Measurements from ENCODE around the gene DAO.
A peak's percentile ranks its signal among the peaks of the same experiment; 100 is the strongest.
"Not testable (repeated sequence)": the region's sequence is repeated elsewhere in the genome, so short reads cannot be mapped to it uniquely, and the experiment has no call there.

Gene DAO

DNA sequence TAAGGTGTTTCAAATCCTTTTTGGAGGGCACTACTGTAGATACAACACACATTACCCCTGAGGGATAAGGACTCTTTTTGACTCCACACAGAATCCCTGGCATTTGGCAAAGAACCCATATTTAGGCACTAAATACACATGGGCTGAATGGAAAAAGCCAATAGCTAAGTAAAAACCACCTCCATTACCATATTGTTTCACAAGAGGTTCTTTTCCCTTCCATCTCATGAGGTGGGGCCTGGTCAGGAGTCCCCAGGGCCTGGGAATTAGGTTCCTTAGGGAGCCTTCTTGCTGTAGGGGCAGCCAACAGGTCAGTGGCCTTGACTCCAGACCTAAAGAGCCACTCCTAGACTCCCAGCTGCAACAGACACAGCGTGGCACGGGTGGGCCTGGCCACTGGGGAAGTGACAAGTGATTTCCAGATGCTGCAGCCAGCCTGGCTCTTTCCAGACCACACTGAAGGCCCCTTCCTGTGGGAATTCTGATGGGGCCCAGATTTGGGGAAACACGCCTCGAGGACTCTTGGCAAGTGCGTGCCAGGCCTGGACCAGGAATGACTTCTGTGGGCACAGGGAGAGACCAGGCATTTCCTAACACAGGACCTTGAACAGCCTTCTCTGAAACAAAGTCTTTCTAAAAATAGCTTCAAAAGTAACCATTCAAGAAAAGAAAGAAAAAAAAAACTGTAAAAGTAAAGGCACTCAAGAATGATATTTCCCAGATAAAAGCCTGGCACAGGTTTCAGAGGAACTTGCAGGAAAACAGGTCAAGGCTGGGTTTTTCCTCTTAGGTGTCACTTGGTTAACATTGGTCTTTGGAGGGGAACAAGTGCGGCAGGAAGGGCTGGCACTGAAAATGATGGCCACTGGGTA is 40.6 kb upstream of the DAO start:
- Histone ChIP-seq H3K4me3 (ENCODE audit: low read depth in 1 of 2, low read length in 2 of 2) (peak overlapping the region in 1 of 2 donors; percentile 16), H3K4me1 (ENCODE audit: control insufficient read depth in 1 of 2, insufficient read depth in 2 of 2, low read length in 2 of 2) (peaks cover 9 to 27% of the 10 kb centered on the region in 2 donors), H3K27ac (ENCODE audit: low read length) (peak overlapping the region; percentile 52), H3K36me3 (ENCODE audit: control insufficient read depth in 1 of 2, insufficient read depth in 2 of 2, low read length in 2 of 2) (peaks cover 13 to 14% of the 10 kb centered on the region in 2 donors), H3K27me3 (ENCODE audit: low read depth, low read length) (no peaks in the 10 kb centered on the region), H3K9me3 (ENCODE audit: control insufficient read depth in 1 of 2, low read length in 2 of 2) (no peaks in the 10 kb centered on the region)

DNA sequence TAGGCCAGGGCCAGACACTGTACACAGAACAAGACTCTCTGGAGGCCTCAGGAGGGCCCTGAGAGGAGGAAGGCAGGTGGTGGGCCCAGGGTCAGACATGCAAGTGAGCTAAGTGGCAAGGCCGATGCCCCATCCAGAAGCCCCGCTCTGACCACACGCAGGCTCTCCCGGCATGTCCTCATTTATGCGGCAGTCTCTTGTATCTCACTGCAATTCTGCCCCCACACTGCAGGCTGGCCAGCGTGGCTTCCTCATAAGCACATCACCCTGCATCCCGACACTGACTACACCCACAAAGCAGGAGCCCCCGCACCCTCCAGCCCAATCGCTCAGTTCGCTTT is 40.0 kb upstream of the DAO start:
- no peak overlapping the region for H3K4me3 ChIP-seq (ENCODE audit: low read depth in 1 of 2, low read length in 2 of 2)
- peaks cover 9 to 27% of the 10 kb centered on the region in 2 donors for H3K4me1 ChIP-seq (ENCODE audit: control insufficient read depth in 1 of 2, insufficient read depth in 2 of 2, low read length in 2 of 2)
- H3K36me3 ChIP-seq (ENCODE audit: control insufficient read depth in 1 of 2, insufficient read depth in 2 of 2, low read length in 2 of 2) = peaks cover 11 to 14% of the 10 kb centered on the region in 2 donors
- peak overlapping the region; percentile 52 for H3K27ac ChIP-seq (ENCODE audit: low read length)
- H3K9me3 ChIP-seq (ENCODE audit: control insufficient read depth in 1 of 2, low read length in 2 of 2) = no peaks in the 10 kb centered on the region
- H3K27me3 ChIP-seq (ENCODE audit: low read depth, low read length) = no peaks in the 10 kb centered on the region

DNA sequence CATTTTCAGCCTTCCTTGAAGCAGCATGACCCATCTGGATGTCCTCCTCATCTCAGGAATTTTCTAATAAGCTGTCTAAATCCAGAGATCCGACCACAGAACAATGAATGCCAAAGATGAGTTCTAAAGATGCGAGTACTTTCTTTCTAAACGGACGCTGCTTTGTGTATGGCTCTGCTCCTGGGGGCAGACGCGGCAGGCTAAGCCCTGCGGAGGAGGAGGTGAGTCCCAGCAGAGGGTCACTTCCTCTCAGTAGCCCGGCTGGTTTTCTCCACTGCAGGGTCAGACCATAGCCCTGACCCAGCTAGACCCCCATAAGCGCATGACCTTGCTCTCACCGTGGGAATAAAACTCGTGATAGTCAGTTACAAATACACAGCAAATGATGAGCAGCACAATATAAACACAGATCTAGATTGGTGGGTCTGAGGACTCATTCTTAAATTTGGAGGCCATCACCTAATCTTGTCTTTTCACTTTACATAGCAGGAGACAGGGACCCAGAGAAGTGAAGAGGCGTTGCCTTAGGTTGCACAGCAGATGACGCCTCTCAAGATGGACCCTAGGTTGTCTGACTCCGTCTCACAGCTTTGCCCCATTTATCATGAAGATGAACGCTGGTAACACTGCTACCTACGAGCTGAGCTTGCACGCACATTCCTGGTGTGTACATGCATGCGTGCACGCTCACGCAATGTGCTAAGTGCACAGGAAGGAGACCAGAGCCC is 39.1 kb upstream of the DAO start:
- H3K9me3 ChIP-seq (ENCODE audit: control insufficient read depth in 1 of 2, low read length in 2 of 2) = no peaks in the 10 kb centered on the region
- peaks cover 8 to 9% of the 10 kb centered on the region in 2 donors for H3K36me3 ChIP-seq (ENCODE audit: control insufficient read depth in 1 of 2, insufficient read depth in 2 of 2, low read length in 2 of 2)
- H3K27me3 ChIP-seq (ENCODE audit: low read depth, low read length) = no peaks in the 10 kb centered on the region
- H3K27ac ChIP-seq (ENCODE audit: low read length) = no peak overlapping the region
- no peak overlapping the region for H3K4me3 ChIP-seq (ENCODE audit: low read depth in 1 of 2, low read length in 2 of 2)
- peaks cover 9 to 30% of the 10 kb centered on the region in 2 donors for H3K4me1 ChIP-seq (ENCODE audit: control insufficient read depth in 1 of 2, insufficient read depth in 2 of 2, low read length in 2 of 2)

DNA sequence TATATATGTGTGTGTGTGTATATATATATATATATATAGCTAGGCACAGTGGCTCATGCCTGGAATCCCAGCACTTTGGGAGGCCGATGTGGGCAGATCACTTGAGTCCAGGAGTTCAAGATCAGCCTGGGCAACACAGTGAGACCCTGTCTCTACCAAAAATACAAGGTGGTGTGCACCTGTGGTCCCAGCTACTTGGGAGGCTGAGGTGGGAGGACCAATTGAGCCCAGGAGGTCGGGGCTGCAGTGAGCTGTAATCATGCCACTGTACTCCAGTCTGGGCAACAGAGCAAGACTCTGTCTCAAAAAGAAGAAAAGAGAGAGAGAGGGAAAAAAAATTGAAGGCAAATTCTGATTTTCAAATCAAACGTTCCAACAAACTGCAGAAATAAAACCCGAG is 38.1 kb upstream of the DAO start:
- H3K9me3 ChIP-seq (ENCODE audit: control insufficient read depth in 1 of 2, low read length in 2 of 2); H3K27ac ChIP-seq (ENCODE audit: low read length): not testable (repeated sequence)
- H3K4me1 ChIP-seq (ENCODE audit: control insufficient read depth in 1 of 2, insufficient read depth in 2 of 2, low read length in 2 of 2) = peaks cover 9 to 40% of the 10 kb centered on the region in 2 donors

DNA sequence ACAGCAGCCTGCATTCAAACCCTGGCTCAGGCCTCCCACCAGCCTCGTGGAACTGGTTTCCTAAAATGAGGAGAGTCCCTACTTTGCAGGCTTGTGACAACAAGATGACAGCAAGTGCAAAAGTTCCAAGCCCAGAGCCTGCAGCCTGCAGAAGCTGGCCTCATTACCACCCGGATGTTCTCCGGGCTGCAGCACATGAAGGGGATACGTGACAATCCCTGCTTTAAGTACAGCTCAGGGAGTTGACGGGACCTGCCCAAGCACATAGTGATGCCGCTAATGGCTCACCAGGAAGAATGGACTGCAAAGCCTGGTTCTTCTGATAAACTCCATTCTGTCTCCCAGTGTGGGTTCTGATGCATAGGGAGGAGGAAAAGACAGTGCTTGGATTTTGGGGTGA is 37.5 kb upstream of the DAO start:
- Histone ChIP-seq H3K9me3 (ENCODE audit: control insufficient read depth in 1 of 2, low read length in 2 of 2) (no peaks in the 10 kb centered on the region), H3K4me1 (ENCODE audit: control insufficient read depth in 1 of 2, insufficient read depth in 2 of 2, low read length in 2 of 2) (peaks cover 9 to 46% of the 10 kb centered on the region in 2 donors), H3K27me3 (ENCODE audit: low read depth, low read length) (no peaks in the 10 kb centered on the region), H3K36me3 (ENCODE audit: control insufficient read depth in 1 of 2, insufficient read depth in 2 of 2, low read length in 2 of 2) (peaks cover 10 to 14% of the 10 kb centered on the region in 2 donors), H3K27ac (ENCODE audit: low read length) (no peak overlapping the region), H3K4me3 (ENCODE audit: low read depth in 1 of 2, low read length in 2 of 2) (no peak overlapping the region)

More for the DNA sequence above, 38.1 kb upstream of the DAO start:
- H3K4me3 ChIP-seq (ENCODE audit: low read depth in 1 of 2, low read length in 2 of 2); H3K27me3 ChIP-seq (ENCODE audit: low read depth, low read length): not testable (repeated sequence)
- H3K36me3 ChIP-seq (ENCODE audit: control insufficient read depth in 1 of 2, insufficient read depth in 2 of 2, low read length in 2 of 2) = peaks cover 8 to 14% of the 10 kb centered on the region in 2 donors

DNA sequence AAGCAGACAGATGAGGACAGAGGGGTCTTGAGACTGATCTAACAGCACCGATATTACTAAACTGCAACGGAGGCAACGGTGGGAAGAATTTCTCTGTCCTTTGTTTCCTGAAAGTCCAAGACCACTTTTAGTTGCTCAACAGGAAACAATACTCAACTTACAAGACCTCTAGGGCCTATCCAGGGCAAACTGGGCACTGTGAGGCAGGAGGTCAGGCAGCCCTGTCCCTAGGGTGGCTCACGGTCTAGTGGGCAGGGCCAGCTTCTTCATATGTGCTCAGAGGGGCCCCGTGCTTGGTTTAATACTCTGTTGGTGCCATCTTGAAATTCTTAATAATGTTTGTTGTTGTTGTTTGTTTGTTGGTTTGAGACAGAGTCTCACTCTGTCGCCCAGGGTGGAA is 36.7 kb upstream of the DAO start:
- Histone ChIP-seq H3K27ac (ENCODE audit: low read length) (no peak overlapping the region), H3K4me1 (ENCODE audit: control insufficient read depth in 1 of 2, insufficient read depth in 2 of 2, low read length in 2 of 2) (peaks cover 9 to 45% of the 10 kb centered on the region in 2 donors), H3K36me3 (ENCODE audit: control insufficient read depth in 1 of 2, insufficient read depth in 2 of 2, low read length in 2 of 2) (peaks cover 18 to 21% of the 10 kb centered on the region in 2 donors), H3K27me3 (ENCODE audit: low read depth, low read length) (no peaks in the 10 kb centered on the region), H3K9me3 (ENCODE audit: control insufficient read depth in 1 of 2, low read length in 2 of 2) (no peaks in the 10 kb centered on the region), H3K4me3 (ENCODE audit: low read depth in 1 of 2, low read length in 2 of 2) (no peak overlapping the region)

DNA sequence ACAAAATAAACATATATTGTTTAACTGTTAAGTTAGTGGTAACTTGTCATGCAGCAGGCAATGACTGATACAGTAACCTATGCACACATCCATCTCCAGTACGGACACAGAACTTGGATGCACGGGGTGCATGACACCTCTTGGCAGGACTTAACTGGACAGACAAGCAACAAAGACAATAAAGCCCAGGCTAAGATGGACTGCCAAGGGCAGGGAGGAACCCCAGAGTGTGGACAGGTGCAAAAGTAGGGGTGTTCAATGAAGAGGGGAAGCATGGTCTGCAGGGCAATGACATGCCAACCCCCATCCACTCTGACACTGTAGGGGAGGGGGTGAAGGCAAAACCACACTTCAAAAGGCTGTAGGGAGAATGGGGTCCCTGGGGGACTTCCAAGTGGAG is 34.2 kb upstream of the DAO start:
- no peaks in the 10 kb centered on the region for H3K27me3 ChIP-seq (ENCODE audit: low read depth, low read length)
- H3K9me3 ChIP-seq (ENCODE audit: control insufficient read depth in 1 of 2, low read length in 2 of 2) = no peaks in the 10 kb centered on the region
- H3K4me3 ChIP-seq (ENCODE audit: low read depth in 1 of 2, low read length in 2 of 2) = no peak overlapping the region
- H3K4me1 ChIP-seq (ENCODE audit: control insufficient read depth in 1 of 2, insufficient read depth in 2 of 2, low read length in 2 of 2) = peaks cover 0 to 24% of the 10 kb centered on the region in 2 donors
- peaks cover 16 to 30% of the 10 kb centered on the region in 2 donors for H3K36me3 ChIP-seq (ENCODE audit: control insufficient read depth in 1 of 2, insufficient read depth in 2 of 2, low read length in 2 of 2)
- H3K27ac ChIP-seq (ENCODE audit: low read length) = no peak overlapping the region

DNA sequence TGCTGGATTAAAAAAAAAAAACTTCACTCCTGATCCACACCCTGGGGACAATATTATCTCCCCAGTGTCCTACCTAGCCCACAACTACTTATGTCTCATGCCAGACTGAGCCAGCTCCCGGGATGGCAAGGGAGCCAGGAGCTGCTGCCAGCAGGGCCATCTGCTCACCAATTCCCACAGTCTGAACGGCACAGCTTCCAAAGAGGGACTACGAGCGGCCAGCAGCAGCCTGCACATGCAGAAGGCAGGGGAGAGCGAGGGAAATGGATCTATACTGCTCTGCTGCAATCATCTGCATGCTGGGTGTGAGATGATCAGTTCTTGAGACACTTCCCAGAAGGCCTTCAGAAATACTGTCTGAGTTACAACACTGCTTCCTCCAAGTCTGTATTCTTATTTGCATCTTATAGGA is 33.6 kb upstream of the DAO start:
- Histone ChIP-seq H3K4me3 (ENCODE audit: low read depth in 1 of 2, low read length in 2 of 2) (no peak overlapping the region), H3K4me1 (ENCODE audit: control insufficient read depth in 1 of 2, insufficient read depth in 2 of 2, low read length in 2 of 2) (peaks cover 0 to 24% of the 10 kb centered on the region in 2 donors)

DNA sequence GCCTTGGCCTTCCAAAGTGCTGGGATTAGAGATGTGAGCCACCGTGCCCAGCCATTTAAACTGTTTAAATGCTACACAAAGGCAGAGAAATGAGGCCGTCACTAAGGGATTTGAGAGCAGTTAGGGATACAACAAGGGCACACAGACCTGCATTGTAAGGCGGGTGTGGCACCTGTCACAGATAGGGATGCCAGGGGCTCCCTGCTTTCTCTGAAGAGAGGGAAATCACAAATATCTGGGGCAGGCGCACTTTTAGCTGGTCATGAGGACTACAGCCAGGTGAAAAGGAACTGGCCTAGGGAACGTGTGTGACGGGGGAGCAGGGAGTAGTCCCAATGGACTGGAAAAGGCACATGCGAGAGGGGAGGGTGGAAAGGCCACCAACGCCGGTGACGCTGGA is 32.2 kb upstream of the DAO start:
- no peak overlapping the region for H3K4me3 ChIP-seq (ENCODE audit: low read depth in 1 of 2, low read length in 2 of 2)
- no peaks in the 10 kb centered on the region for H3K9me3 ChIP-seq (ENCODE audit: control insufficient read depth in 1 of 2, low read length in 2 of 2)
- H3K27ac ChIP-seq (ENCODE audit: low read length) = no peak overlapping the region
- H3K36me3 ChIP-seq (ENCODE audit: control insufficient read depth in 1 of 2, insufficient read depth in 2 of 2, low read length in 2 of 2) = peaks cover 20 to 30% of the 10 kb centered on the region in 2 donors
- H3K27me3 ChIP-seq (ENCODE audit: low read depth, low read length) = no peaks in the 10 kb centered on the region
- H3K4me1 ChIP-seq (ENCODE audit: control insufficient read depth in 1 of 2, insufficient read depth in 2 of 2, low read length in 2 of 2) = peaks cover 0 to 26% of the 10 kb centered on the region in 2 donors

More for the DNA sequence above, 33.6 kb upstream of the DAO start:
- H3K9me3 ChIP-seq (ENCODE audit: control insufficient read depth in 1 of 2, low read length in 2 of 2) = no peaks in the 10 kb centered on the region
- peaks cover 16 to 30% of the 10 kb centered on the region in 2 donors for H3K36me3 ChIP-seq (ENCODE audit: control insufficient read depth in 1 of 2, insufficient read depth in 2 of 2, low read length in 2 of 2)
- no peaks in the 10 kb centered on the region for H3K27me3 ChIP-seq (ENCODE audit: low read depth, low read length)
- no peak overlapping the region for H3K27ac ChIP-seq (ENCODE audit: low read length)

DNA sequence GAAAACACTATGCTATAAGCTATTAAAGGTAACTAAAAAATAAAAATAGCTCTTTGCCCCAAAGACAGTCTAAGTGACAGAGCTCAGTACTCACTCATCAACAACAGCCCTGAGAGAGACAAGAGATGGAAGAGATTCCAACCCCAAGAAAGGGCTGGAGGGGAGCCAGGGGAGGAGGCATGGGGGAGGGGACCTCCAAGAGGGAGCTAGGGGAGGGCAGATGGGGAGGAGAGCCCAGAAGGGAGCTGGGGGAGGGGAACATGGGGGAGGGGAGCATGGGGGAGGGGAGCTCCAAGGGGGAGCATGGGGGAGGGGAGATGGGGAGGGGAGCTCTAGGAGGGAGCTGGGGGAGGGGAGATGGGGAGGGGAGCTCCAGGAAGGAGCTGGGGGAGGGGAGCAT is 30.2 kb upstream of the DAO start:
- Histone ChIP-seq H3K4me1 (ENCODE audit: control insufficient read depth in 1 of 2, insufficient read depth in 2 of 2, low read length in 2 of 2) (peaks cover 3 to 28% of the 10 kb centered on the region in 2 donors), H3K27ac (ENCODE audit: low read length) (no peak overlapping the region), H3K9me3 (ENCODE audit: control insufficient read depth in 1 of 2, low read length in 2 of 2) (no peaks in the 10 kb centered on the region), H3K27me3 (ENCODE audit: low read depth, low read length) (no peaks in the 10 kb centered on the region), H3K36me3 (ENCODE audit: control insufficient read depth in 1 of 2, insufficient read depth in 2 of 2, low read length in 2 of 2) (peaks cover 21 to 26% of the 10 kb centered on the region in 2 donors), H3K4me3 (ENCODE audit: low read depth in 1 of 2, low read length in 2 of 2) (no peak overlapping the region)

DNA sequence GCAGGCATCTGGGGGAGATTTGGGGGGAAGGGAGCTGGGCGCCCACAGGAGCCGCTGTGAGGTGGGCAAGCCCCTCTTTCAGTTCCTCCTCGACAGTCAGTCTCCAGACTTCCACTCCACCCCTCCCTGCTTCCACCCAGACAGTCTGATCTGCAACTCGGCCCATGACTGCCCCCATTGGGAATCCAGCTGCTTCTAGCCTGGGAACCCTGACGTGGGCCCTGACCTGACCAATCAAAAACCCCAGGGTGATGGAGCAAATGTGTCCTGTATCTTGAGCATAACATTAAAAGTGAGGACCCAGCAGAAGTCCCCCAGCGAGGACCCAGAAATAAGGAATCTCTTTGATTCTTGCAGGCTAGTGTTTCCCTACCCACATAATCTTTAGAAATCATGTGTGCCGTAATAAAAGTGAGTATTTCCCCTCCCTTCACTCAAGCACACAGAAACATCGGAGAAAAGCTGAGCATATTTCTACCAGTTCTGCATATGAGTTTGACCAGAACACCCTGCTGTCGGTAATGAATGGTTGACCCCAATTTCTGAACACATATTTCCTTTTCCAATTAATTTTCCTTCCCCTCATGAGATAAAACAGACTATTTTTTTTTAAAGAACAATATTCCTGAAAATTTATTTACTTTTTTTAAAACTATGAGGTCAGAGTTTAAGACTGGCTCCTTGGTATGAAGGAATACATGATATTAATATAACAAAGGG is 28.9 kb upstream of the DAO start:
- peak overlapping the region; percentile 46 for H3K27ac ChIP-seq (ENCODE audit: low read length)

More for the DNA sequence above, 28.9 kb upstream of the DAO start:
- Histone ChIP-seq H3K4me1 (ENCODE audit: control insufficient read depth in 1 of 2, insufficient read depth in 2 of 2, low read length in 2 of 2) (peaks cover 5 to 29% of the 10 kb centered on the region in 2 donors), H3K36me3 (ENCODE audit: control insufficient read depth in 1 of 2, insufficient read depth in 2 of 2, low read length in 2 of 2) (peaks cover 21 to 26% of the 10 kb centered on the region in 2 donors), H3K9me3 (ENCODE audit: control insufficient read depth in 1 of 2, low read length in 2 of 2) (no peaks in the 10 kb centered on the region), H3K27me3 (ENCODE audit: low read depth, low read length) (no peaks in the 10 kb centered on the region), H3K4me3 (ENCODE audit: low read depth in 1 of 2, low read length in 2 of 2) (peak overlapping the region in 1 of 2 donors; percentile 25)
